ENCODE data around the gene CHST3.

Gene CHST3

DNA sequence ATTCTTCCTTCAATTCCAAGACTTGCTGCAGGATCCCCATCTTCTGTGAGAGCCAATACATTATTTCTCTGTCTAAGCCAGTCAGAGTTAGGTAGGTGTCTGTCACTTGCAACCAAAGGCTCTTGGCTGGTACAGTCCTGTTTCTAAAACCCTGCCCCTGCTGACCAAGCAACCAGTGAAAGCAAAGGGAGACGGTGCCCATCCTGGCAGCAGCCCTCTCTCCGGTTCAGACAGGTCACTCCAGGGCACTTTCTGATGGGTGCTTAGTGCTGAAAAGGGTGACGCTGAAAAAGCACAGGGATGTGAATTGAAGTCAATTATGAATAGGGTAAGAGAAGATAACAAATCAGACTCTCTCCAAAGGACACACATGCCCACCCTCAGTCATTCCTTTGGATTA, 86.7 kb downstream of the CHST3 start:
- Histone ChIP-seq H3K4me3 (ENCODE audit: low read depth, low read length) (no peak overlapping the region), H3K27me3 (ENCODE audit: control insufficient read depth, insufficient read depth, low read length) (no peaks in the 10 kb centered on the region), H3K36me3 (ENCODE audit: control insufficient read depth, insufficient read depth, low read length) (no peaks in the 10 kb centered on the region), H3K27ac (ENCODE audit: low read depth, low read length) (no peak overlapping the region), H3K4me1 (ENCODE audit: control insufficient read depth, insufficient read depth, low read length) (peaks cover 4% of the 10 kb centered on the region), H3K9me3 (ENCODE audit: control insufficient read depth, insufficient read depth, low read length) (no peaks in the 10 kb centered on the region), H3K9ac (ENCODE audit: low read depth, low read length) (no peak overlapping the region)

DNA sequence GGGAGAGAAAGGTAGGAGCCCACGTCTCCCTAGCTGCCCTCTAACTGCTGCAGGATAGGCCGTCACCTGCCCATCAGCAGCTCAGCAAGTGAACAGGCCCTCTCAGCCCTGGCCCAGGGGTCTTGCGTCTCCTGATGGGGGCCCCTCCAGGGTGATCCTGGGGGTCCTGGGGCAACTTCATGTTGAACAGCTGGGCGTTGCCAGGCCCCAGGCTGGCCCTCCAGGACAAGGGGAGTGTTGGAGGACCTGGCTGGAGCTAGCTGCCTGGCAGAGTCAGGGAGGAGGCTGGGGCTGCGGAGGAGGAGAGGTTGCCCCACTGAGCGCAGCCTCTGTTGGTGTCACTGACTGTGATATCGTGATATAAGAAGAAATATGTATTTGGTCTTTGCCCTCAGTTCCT, 89.5 kb downstream of the CHST3 start:
- Histone ChIP-seq H3K9ac (ENCODE audit: low read depth, low read length) (no peak overlapping the region), H3K27ac (ENCODE audit: low read depth, low read length) (no peak overlapping the region)

DNA sequence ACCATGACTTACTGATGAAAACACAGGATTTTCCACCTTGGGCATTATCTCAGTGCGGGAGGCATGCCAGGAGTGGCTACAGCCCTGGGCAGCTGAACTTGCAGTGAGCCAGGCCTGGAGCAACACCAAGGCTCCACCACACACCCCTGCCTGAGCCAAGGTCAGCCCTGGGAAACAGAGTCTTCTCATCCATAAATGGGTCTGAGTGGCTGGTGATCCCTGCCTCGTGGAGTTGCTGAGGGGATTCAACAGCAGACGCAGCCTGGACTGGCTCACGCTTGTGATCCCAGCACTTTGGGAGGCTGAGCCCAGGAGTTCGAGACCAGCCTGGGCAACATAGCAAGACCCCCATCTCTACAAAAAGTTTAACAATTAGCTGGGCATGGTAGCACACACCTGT, 91.9 kb downstream of the CHST3 start:
- no peaks in the 10 kb centered on the region for H3K27me3 ChIP-seq (ENCODE audit: control insufficient read depth, insufficient read depth, low read length)
- H3K27ac ChIP-seq (ENCODE audit: low read depth, low read length), result no peak overlapping the region
- H3K4me1 ChIP-seq (ENCODE audit: control insufficient read depth, insufficient read depth, low read length), result peaks cover 10% of the 10 kb centered on the region; the same call in 1 of the 2 replicates

More for the DNA sequence above, 89.5 kb downstream of the CHST3 start:
- no peaks in the 10 kb centered on the region for H3K36me3 ChIP-seq (ENCODE audit: control insufficient read depth, insufficient read depth, low read length)
- H3K9me3 ChIP-seq (ENCODE audit: control insufficient read depth, insufficient read depth, low read length), result no peaks in the 10 kb centered on the region
- H3K4me1 ChIP-seq (ENCODE audit: control insufficient read depth, insufficient read depth, low read length), result peaks cover 3% of the 10 kb centered on the region; the same call in 1 of the 2 replicates
- no peaks in the 10 kb centered on the region for H3K27me3 ChIP-seq (ENCODE audit: control insufficient read depth, insufficient read depth, low read length)
- H3K4me3 ChIP-seq (ENCODE audit: low read depth, low read length), result no peak overlapping the region

DNA sequence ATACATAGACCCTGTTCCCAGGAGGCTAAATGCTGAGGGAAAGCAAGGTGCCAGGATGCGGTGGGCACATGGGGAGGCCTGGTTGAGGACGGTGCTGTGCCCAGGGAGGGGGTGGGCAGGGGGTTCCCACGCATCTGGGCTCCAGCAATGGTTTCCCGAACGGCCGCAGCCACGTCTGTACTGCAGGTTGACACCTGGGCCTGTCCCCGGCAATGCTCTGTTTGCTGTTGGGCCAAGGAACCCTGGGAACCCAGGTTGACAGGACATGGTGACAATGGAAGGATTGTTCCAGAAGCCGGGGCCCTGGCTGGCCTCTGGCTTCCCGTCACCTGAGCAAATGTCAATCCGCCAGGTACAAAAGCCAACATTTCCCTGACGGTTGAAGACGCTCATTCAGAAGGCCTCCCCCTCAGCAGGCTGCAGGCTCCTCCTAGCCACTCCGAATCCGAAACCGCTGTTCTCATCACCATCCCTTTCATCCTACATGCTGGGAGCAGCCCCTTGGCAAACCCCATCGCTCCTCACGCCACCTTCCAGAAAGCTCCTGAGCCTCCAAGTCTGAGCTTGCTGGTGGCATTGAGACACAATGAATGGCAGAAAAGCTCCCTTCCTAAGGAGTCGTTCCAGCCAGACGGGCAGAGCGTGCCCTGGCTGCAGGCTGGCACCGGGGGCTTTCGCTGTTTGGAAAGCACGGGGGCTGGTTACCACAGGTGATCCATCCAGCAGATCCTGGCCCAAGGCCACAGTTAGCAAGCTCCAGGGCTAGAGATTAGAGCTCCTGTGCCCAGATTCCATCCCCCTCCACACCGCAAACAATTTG, 92.9 kb downstream of the CHST3 start:
- Histone ChIP-seq H3K4me1 (ENCODE audit: control insufficient read depth, insufficient read depth, low read length) (peaks cover 13% of the 10 kb centered on the region; the same call in 1 of the 2 replicates), H3K4me3 (ENCODE audit: low read depth, low read length) (no peak overlapping the region), H3K9ac (ENCODE audit: low read depth, low read length) (no peak overlapping the region), H3K27ac (ENCODE audit: low read depth, low read length) (no peak overlapping the region), H3K36me3 (ENCODE audit: control insufficient read depth, insufficient read depth, low read length) (no peaks in the 10 kb centered on the region), H3K27me3 (ENCODE audit: control insufficient read depth, insufficient read depth, low read length) (no peaks in the 10 kb centered on the region), H3K9me3 (ENCODE audit: control insufficient read depth, insufficient read depth, low read length) (no peaks in the 10 kb centered on the region)

More for the DNA sequence above, 91.9 kb downstream of the CHST3 start:
- Histone ChIP-seq H3K9ac (ENCODE audit: low read depth, low read length) (no peak overlapping the region), H3K9me3 (ENCODE audit: control insufficient read depth, insufficient read depth, low read length) (no peaks in the 10 kb centered on the region), H3K4me3 (ENCODE audit: low read depth, low read length) (no peak overlapping the region), H3K36me3 (ENCODE audit: control insufficient read depth, insufficient read depth, low read length) (no peaks in the 10 kb centered on the region)

DNA sequence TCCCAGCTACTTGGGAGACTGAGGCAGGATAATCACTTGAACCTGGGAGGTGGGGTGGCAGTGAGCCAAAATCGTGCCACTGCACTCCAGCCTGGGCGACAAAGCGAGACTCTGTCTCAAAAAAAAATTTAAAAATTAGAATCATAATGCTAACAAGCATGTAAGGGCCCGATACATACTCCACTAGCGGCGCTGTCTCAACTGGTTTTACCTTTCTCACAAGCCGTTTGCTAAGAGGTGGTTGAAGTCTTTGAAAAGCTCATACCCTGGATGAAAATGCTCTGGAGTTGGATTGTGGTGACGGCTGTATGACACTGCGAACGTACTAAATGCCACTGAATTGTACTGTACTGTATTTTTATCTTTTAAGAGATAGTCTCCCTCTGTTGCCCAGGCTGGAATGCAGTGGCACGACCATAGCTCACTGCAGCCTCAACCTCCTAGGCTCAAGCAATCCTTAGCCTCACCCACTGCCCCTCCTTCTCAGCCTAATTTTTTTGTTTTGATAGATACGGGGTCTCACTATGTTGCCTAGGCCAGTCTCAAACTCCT, 94.2 kb downstream of the CHST3 start:
- Histone ChIP-seq H3K4me1 (ENCODE audit: control insufficient read depth, insufficient read depth, low read length) (peaks cover 13% of the 10 kb centered on the region; the same call in 1 of the 2 replicates), H3K27ac (ENCODE audit: low read depth, low read length) (no peak overlapping the region), H3K9ac (ENCODE audit: low read depth, low read length) (no peak overlapping the region), H3K36me3 (ENCODE audit: control insufficient read depth, insufficient read depth, low read length) (no peaks in the 10 kb centered on the region), H3K9me3 (ENCODE audit: control insufficient read depth, insufficient read depth, low read length) (no peaks in the 10 kb centered on the region), H3K4me3 (ENCODE audit: low read depth, low read length) (no peak overlapping the region), H3K27me3 (ENCODE audit: control insufficient read depth, insufficient read depth, low read length) (no peaks in the 10 kb centered on the region)

DNA sequence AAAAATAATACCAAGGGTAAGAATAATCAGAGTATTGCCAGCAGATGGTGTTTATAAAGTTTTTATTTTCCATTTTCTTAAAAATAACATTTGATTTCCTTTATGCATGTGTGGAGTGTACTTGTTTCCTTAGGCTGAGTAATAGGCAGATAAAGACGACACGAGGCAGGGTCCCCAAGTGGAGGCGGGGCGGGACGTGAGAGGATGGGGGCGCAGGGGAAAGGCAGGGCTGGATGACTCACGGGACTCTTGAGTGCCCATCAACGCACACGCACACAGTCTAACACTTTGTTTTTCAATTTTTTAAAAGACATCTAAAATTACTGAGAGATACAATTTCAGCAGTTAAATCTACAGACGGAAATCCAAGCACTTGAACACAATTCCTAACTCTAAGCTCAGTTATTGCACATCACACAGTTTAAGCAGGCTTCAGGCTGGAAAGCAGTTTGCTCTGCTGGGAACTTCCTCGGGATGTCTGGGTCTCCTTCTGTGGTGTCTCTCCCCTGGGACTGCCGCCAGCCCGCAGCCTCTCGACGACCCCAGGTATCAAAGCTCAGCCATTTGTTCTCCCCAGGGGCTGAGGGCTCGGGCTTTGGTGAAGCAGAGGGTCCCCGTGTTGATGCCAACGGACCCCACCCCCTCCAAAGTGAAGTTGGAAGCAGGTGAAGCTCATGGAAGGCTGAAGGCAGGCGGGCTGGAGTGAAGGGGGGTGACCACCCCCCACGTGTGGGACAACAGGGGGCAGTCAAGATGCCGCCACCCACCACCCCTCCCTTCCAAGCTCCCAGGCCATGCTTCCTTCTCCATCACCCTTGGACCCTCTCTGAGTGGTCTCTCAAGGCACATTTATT, 95.0 kb downstream of the CHST3 start:
- Histone ChIP-seq H3K4me3 (ENCODE audit: low read depth, low read length) (no peak overlapping the region), H3K27me3 (ENCODE audit: control insufficient read depth, insufficient read depth, low read length) (no peaks in the 10 kb centered on the region), H3K4me1 (ENCODE audit: control insufficient read depth, insufficient read depth, low read length) (peaks cover 13% of the 10 kb centered on the region; the same call in 1 of the 2 replicates), H3K36me3 (ENCODE audit: control insufficient read depth, insufficient read depth, low read length) (no peaks in the 10 kb centered on the region), H3K27ac (ENCODE audit: low read depth, low read length) (no peak overlapping the region), H3K9me3 (ENCODE audit: control insufficient read depth, insufficient read depth, low read length) (no peaks in the 10 kb centered on the region), H3K9ac (ENCODE audit: low read depth, low read length) (no peak overlapping the region)

DNA sequence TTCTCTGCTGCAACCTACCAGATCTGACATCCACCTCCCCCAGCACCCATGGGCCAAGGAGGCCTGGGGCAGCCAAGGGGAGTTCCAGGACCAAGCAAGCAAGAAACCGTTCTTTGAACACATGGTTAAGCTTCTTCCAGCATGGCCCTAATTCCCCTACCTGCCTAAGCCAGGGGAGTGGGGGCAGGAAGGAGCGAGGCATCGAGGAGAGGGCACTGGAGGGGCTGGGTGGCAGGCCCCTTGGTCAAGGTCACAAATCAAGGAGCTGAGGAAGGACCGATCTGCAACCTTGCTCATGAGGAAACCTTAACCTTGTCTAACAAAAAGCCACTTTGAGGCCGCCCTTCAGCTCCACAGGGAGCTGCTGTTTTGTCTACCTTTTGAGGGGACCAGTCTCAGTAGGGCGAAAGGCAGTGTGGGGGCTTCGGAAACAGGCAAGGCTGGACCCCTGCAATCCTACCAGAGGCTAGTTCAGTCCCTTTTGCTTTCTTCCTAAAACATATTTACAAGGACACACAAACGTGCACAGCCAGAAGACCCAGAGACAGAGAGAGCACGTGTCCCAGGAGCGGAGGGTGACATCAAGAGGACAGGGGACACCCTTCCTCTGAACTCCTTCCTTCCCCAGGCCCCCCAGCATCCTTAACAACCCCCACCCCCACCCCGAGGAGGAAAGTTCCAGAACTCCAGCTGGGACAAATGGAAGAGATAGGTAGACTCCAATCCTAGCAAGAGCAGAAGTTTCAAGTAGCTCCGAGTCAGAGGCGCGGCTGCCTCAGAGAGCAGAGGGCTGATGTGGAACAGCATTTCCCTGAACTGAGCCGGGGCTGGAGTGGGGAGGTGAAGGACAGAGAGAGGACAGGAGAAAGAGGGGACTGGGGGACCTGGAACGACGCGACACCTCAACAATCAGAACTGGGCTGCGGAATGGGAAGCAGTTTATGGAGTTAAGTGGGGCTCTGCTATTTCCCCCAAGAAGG, 95.9 kb downstream of the CHST3 start:
- Histone ChIP-seq H3K27me3 (ENCODE audit: control insufficient read depth, insufficient read depth, low read length) (no peaks in the 10 kb centered on the region), H3K4me1 (ENCODE audit: control insufficient read depth, insufficient read depth, low read length) (peaks cover 13% of the 10 kb centered on the region; the same call in 1 of the 2 replicates), H3K9me3 (ENCODE audit: control insufficient read depth, insufficient read depth, low read length) (no peaks in the 10 kb centered on the region), H3K36me3 (ENCODE audit: control insufficient read depth, insufficient read depth, low read length) (no peaks in the 10 kb centered on the region), H3K27ac (ENCODE audit: low read depth, low read length) (no peak overlapping the region), H3K4me3 (ENCODE audit: low read depth, low read length) (no peak overlapping the region), H3K9ac (ENCODE audit: low read depth, low read length) (no peak overlapping the region)

DNA sequence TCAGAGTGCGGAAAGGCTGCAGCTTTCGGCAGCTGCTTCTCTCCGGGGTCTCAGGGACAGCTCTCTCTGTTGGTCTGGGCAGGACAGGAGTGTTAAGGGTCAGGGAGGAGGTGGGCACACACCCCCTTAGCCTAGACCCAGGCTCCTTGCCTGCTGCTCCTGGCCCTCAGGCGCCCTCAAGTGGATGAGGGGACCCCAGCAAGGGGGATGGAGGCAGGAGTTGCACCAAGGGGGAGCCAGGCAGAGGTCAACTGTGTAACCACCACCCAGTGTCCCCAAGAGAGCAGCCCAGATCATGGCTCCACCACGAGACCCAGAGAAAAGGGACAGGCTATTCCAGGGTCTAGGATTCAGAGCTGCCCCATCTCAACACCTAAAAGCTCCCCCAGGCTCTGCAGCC, 97.3 kb downstream of the CHST3 start:
- Histone ChIP-seq H3K27me3 (ENCODE audit: control insufficient read depth, insufficient read depth, low read length) (no peaks in the 10 kb centered on the region), H3K4me3 (ENCODE audit: low read depth, low read length) (no peak overlapping the region), H3K9me3 (ENCODE audit: control insufficient read depth, insufficient read depth, low read length) (no peaks in the 10 kb centered on the region), H3K4me1 (ENCODE audit: control insufficient read depth, insufficient read depth, low read length) (peaks cover 13% of the 10 kb centered on the region; the same call in 1 of the 2 replicates), H3K36me3 (ENCODE audit: control insufficient read depth, insufficient read depth, low read length) (no peaks in the 10 kb centered on the region), H3K27ac (ENCODE audit: low read depth, low read length) (no peak overlapping the region), H3K9ac (ENCODE audit: low read depth, low read length) (no peak overlapping the region)

DNA sequence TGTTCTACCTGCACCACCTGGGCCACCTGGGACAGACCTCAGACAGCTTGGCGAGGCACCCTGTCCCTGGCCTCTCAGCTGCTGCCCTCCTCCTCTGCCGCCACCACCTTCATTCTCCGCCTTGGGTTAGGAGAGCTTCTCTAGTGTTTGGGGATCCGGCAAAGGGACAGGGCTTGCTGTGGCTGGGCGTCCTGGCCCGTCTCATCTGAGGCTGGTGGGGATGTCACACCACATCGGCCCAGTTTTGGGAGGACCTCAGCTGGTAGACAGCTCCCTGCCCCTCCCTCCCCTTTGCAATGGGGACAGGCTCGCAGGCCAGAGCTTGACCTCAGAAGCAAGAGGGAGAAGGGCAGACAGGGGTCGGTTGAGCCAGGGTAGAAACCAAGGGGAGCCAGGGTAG, 97.7 kb downstream of the CHST3 start:
- Histone ChIP-seq H3K4me3 (ENCODE audit: low read depth, low read length) (no peak overlapping the region), H3K9ac (ENCODE audit: low read depth, low read length) (no peak overlapping the region), H3K9me3 (ENCODE audit: control insufficient read depth, insufficient read depth, low read length) (no peaks in the 10 kb centered on the region), H3K27ac (ENCODE audit: low read depth, low read length) (no peak overlapping the region), H3K36me3 (ENCODE audit: control insufficient read depth, insufficient read depth, low read length) (no peaks in the 10 kb centered on the region), H3K4me1 (ENCODE audit: control insufficient read depth, insufficient read depth, low read length) (peaks cover 13% of the 10 kb centered on the region; the same call in 1 of the 2 replicates), H3K27me3 (ENCODE audit: control insufficient read depth, insufficient read depth, low read length) (no peaks in the 10 kb centered on the region)

DNA sequence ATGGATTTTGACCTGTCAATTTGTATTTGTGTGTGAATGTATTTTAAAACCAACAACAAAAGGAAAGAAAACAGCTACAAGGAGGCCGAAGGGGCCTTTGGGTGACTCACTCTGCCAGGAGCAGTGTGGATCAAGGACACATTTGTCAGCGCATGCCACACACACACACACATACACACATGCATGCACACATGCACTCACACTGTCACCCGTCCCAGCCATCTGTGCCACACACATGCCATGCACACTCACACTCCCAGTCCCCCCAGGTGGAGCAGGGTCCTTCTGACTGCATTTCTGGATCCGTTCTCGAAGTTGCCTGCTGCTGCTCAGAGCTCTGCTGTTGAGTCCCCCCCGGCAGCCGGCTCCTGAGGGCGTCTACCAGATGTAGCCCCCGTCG, 98.2 kb downstream of the CHST3 start:
- no peak overlapping the region for H3K27ac ChIP-seq (ENCODE audit: low read depth, low read length)
- H3K9ac ChIP-seq (ENCODE audit: low read depth, low read length), result no peak overlapping the region
- no peaks in the 10 kb centered on the region for H3K27me3 ChIP-seq (ENCODE audit: control insufficient read depth, insufficient read depth, low read length)
- H3K9me3 ChIP-seq (ENCODE audit: control insufficient read depth, insufficient read depth, low read length), result no peaks in the 10 kb centered on the region
- H3K4me1 ChIP-seq (ENCODE audit: control insufficient read depth, insufficient read depth, low read length), result peaks cover 11% of the 10 kb centered on the region; the same call in 1 of the 2 replicates
- H3K4me3 ChIP-seq (ENCODE audit: low read depth, low read length), result no peak overlapping the region
- no peaks in the 10 kb centered on the region for H3K36me3 ChIP-seq (ENCODE audit: control insufficient read depth, insufficient read depth, low read length)

Measured in HUES48 (cell line).